Ectodermal cell (in vitro differentiated cells): ENCODE data around the gene GPC5.
"Not testable (repeated sequence)": the region's sequence is repeated elsewhere in the genome, so short reads cannot be mapped to it uniquely, and the experiment has no call there.

ENCODE experiments used
- H3K27ac ChIP-seq: 2 replicates; pipeline ENCODE4 v1.7.0; 2013; ENCODE audit warnings: mild to moderate bottlenecking, low read depth, low read length; ENCODE audit not compliant: insufficient read depth, poor library complexity, severe bottlenecking
- H3K27me3 ChIP-seq: 2 replicates; pipeline ENCODE4 v1.7.0; 2013; ENCODE audit warnings: mild to moderate bottlenecking, low read length; ENCODE audit not compliant: insufficient read depth, control insufficient read depth, poor library complexity, severe bottlenecking
- H3K36me3 ChIP-seq: one replicate; pipeline ENCODE4 v1.7.0; 2013; ENCODE audit warnings: low read length; ENCODE audit not compliant: control insufficient read depth, insufficient read depth
- H3K4me1 ChIP-seq: one replicate; pipeline ENCODE4 v1.7.0; 2013; ENCODE audit warnings: low read length; ENCODE audit not compliant: control insufficient read depth, insufficient read depth
- H3K4me3 ChIP-seq: 2 replicates; pipeline ENCODE4 v1.7.0; 2013; ENCODE audit warnings: low read depth, low read length, control low read depth; ENCODE audit not compliant: insufficient read depth
- H3K9me3 ChIP-seq: 2 replicates; pipeline ENCODE4 v1.7.0; 2013; ENCODE audit warnings: mild to moderate bottlenecking, low read length, moderate library complexity; ENCODE audit not compliant: control insufficient read depth
- WGBS, 2 experiments: methylation state at CpG; one replicate each; pipeline ENCODE4 v1.1.7; 2013; ENCODE audit warnings: missing lambda C conversion rate in 2 of 2; 5-methylcytosine and 5-hydroxymethylcytosine counted together

GPC5 gene

GRCh38 chr13:92488249-92488852 is 1089.9 kb downstream of the GPC5 start:
- Histone ChIP-seq H3K27me3 (no peaks in the 10 kb centered on the region), H3K9me3 (no peaks in the 10 kb centered on the region), H3K4me3 (no peak overlapping the region), H3K27ac (no peak overlapping the region), H3K4me1 (no peaks in the 10 kb centered on the region), H3K36me3 (no peaks in the 10 kb centered on the region)
- WGBS, 2 experiments: 97 to 98% methylated on average over 6 to 7 of the region's 7 CpGs

DNA sequence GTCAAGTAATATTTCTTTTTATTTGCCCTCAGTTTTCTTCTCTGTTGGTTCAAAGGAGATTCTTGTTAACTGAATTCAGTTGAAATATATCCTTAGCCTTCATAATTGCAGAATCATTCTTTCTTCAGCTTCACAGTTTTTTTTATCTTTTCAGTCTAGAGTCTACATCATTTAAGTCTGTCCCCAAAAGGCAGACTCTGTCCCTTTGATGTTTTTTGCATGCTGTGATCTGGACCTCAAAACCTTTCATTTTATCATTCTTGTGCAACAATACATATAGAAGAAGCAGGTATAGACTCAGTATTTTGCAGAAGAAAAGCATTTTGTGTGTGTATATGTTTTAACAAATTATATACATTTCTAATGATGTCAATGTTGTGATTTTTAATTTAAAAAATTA is 1093.4 kb downstream of the GPC5 start:
- H3K9me3 ChIP-seq: no peaks in the 10 kb centered on the region
- H3K4me1 ChIP-seq: no peaks in the 10 kb centered on the region
- H3K36me3 ChIP-seq: no peaks in the 10 kb centered on the region
- H3K27ac ChIP-seq: no peak overlapping the region
- no peak overlapping the region for H3K4me3 ChIP-seq
- no peaks in the 10 kb centered on the region for H3K27me3 ChIP-seq

- H3K36me3 ChIP-seq: no peaks in the 10 kb centered on the region
- H3K27me3 ChIP-seq: no peaks in the 10 kb centered on the region
- no peak overlapping the region for H3K4me3 ChIP-seq
- 83% methylated on average over 1 of the region's 2 CpGs; no CpG with 5 or more reads in 1 of the 2 experiments for WGBS, 2 experiments
- no peaks in the 10 kb centered on the region for H3K4me1 ChIP-seq
- no peak overlapping the region for H3K27ac ChIP-seq
- no peaks in the 10 kb centered on the region for H3K9me3 ChIP-seq
These were observed 1096.5 kb downstream of the GPC5 start for GRCh38 chr13:92494915-92495314.

DNA sequence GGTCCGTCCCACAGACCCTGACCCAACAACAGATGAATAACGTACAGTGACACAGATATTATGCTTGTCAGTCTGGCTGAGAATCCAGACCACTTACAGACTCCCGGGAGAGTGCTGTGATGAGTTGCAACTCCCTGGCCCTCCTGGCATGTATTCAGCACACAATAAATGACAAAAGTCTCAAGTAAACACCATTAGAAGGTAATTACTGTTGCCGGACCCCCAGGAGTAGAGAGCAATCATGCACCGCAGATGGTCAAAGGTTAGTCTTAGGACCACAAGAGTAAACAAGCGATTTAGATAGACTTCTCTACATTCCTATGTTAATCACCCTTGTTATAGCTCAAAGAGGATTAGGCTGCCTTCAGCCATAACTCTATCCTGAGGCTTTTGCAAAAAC is 1101.8 kb downstream of the GPC5 start:
- no peak overlapping the region for H3K27ac ChIP-seq
- 42 to 50% methylated on average over 6 of the region's 6 CpGs for WGBS, 2 experiments

GRCh38 chr13:92510416-92510815 is 1112.0 kb downstream of the GPC5 start:
- no peaks in the 10 kb centered on the region for H3K27me3 ChIP-seq
- peaks cover 5% of the 10 kb centered on the region for H3K4me1 ChIP-seq
- no peak overlapping the region for H3K27ac ChIP-seq
- H3K4me3 ChIP-seq: no peak overlapping the region
- 58 to 66% methylated on average over 2 of the region's 2 CpGs for WGBS, 2 experiments
- no peaks in the 10 kb centered on the region for H3K9me3 ChIP-seq
- H3K36me3 ChIP-seq: no peaks in the 10 kb centered on the region

More for the DNA sequence above, 1101.8 kb downstream of the GPC5 start:
- Histone ChIP-seq H3K36me3 (no peaks in the 10 kb centered on the region), H3K4me1 (no peaks in the 10 kb centered on the region), H3K9me3 (no peaks in the 10 kb centered on the region), H3K27me3 (no peaks in the 10 kb centered on the region), H3K4me3 (no peak overlapping the region)

DNA sequence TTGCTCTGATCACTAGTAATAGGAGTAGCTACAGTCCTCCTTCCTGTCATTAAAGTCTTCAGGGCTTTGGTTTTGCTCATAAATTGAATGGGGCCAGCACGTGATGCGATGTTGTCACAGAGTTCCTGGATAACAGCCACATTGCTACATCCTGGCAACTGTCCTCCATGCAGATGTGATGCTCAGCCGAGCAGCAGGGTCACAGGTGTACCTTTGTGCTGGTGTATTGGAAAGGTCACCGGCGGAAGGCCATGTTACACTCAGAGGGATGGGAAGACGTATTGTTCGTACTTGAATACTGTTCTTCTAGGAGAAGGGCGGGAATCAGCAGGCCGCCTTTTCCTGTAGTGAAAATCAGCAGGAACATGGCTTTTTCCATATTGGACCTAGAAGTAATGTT is 1114.4 kb downstream of the GPC5 start:
- WGBS, 2 experiments: 84 to 85% methylated on average over 9 of the region's 9 CpGs
- no peaks in the 10 kb centered on the region for H3K27me3 ChIP-seq

DNA sequence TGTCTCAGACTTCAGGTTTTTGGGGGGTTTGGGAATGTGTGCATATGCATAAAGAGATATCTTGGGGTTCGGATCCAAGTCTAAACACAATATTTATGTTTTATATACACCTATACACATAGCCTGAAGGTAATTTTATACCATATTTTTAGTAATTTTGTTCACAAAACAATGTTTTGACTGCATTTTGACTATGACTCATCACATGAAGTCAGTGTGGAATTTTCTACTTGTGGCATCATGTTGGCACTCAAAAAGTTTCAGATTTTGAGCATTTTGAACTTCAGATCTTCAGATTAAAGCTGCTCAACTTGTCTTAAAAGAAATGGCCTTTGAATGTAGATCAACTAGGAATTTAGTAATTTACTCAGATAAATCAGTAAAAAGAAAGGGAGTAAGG is 1115.3 kb downstream of the GPC5 start:
- Histone ChIP-seq H3K4me3 (no peak overlapping the region), H3K27ac (no peak overlapping the region), H3K36me3 (no peaks in the 10 kb centered on the region), H3K27me3 (no peaks in the 10 kb centered on the region), H3K4me1 (peaks cover 5% of the 10 kb centered on the region), H3K9me3 (no peaks in the 10 kb centered on the region)
- no CpG with 5 or more reads among the region's 1 CpG for WGBS, 2 experiments

More for the DNA sequence above, 1114.4 kb downstream of the GPC5 start:
- H3K4me3 ChIP-seq: no peak overlapping the region
- H3K9me3 ChIP-seq: no peaks in the 10 kb centered on the region
- peaks cover 5% of the 10 kb centered on the region for H3K4me1 ChIP-seq
- no peak overlapping the region for H3K27ac ChIP-seq
- H3K36me3 ChIP-seq: no peaks in the 10 kb centered on the region

DNA sequence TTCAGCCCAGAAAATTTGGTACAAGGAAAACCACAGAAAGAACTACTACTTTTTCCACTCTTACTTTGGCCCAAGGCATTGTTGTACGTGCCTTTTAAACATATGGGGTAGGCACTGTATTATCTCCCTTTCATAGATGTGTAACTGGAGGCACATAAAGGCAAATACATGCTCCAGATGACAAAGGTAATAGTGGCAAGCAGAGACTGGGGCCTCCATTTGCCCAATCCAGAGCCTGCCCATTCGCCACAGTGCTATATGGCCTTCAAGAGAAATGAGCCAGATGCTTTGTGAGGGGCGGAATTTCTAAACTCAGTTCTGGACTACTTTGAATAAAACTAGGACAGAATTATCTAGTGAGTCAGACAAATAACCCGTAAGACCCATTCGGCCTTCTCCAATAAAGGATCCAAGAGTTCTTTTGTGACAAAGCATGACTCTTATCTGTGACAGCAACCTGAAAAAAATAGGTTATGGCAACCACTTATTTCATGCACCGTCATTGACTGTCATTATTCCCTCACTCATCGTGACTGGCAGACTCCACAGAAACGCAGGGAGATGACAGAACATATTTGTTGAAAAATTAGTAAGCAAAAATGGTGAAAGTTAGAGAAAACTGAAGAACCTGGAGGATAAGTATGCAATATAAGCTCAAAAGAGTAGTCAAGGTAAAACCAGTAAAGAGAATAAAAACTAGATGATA is 1116.2 kb downstream of the GPC5 start:
- H3K27me3 ChIP-seq: no peaks in the 10 kb centered on the region
- no peaks in the 10 kb centered on the region for H3K36me3 ChIP-seq
- H3K27ac ChIP-seq: no peak overlapping the region
- peaks cover 5% of the 10 kb centered on the region for H3K4me1 ChIP-seq
- no peak overlapping the region for H3K4me3 ChIP-seq
- H3K9me3 ChIP-seq: no peaks in the 10 kb centered on the region
- WGBS, 2 experiments: 94 to 95% methylated on average over 8 of the region's 8 CpGs

DNA sequence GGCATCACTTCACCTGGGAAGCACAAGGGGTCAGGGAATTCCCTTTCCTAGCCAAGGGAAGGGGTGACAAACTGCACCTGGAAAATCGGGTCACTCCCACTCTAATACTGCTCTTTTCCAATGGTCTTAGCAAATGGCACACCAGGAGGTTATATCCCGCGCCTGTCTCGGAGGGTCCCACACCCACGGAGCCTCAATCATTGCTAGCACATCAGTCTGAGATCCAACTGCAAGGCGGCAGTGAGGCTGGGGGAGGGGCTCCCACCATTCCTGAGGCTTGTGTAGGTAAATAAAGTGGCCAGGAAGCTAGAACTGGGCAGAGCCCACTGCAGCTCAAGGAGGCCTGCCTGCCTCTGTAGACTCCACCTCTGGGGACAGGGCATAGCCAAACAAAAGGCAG is 1118.5 kb downstream of the GPC5 start:
- not testable (repeated sequence) for H3K9me3 ChIP-seq, H3K36me3 ChIP-seq, H3K4me1 ChIP-seq, H3K27ac ChIP-seq, H3K4me3 ChIP-seq, H3K27me3 ChIP-seq
- 93 to 94% methylated on average over 6 of the region's 6 CpGs for WGBS, 2 experiments

DNA sequence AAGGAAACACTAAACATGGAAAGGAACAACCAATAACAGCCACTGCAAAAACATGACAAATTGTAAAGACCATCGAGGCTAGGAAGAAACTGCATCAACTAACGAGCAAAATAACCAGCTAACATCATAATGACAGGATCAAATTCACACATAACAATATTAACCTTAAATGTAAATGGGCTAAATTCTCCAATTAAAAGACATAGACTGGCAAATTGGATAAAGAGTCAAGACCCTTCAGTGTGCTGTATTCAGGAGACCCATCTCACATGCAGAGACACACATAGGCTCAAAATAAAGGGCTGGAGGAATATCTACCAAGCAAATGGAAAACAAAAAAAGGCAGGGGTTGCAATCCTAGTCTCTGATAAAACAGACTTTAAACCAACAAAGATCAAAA is 1120.2 kb downstream of the GPC5 start:
- not testable (repeated sequence) for H3K27ac ChIP-seq, H3K4me3 ChIP-seq, H3K9me3 ChIP-seq, H3K36me3 ChIP-seq, H3K27me3 ChIP-seq, H3K4me1 ChIP-seq
- WGBS, 2 experiments: 100% methylated on average over 1 of the region's 2 CpGs; no CpG with 5 or more reads in 1 of the 2 experiments
